DOHH2 (cell line): ENCODE data around the gene IER5L.
"Not testable (repeated sequence)": the region's sequence is repeated elsewhere in the genome, so short reads cannot be mapped to it uniquely, and the experiment has no call there.

Experiments used
- H3F3A ChIP-seq: fragments of 200-600 bp; sonication (generic), shearing (Covaris generic); 2 replicates; pipeline ENCODE4 v1.6.0; 2016; ENCODE audit warnings: antibody characterized with exemption, mild to moderate bottlenecking; ENCODE audit not compliant: control insufficient read depth, insufficient read depth
- H3K27ac ChIP-seq: fragments of 200-600 bp; sonication (generic); 2 replicates; pipeline ENCODE4 v1.5.1; 2014; ENCODE audit warnings: low read depth, mild to moderate bottlenecking, low read length, moderate library complexity
- H3K27me3 ChIP-seq: fragments of 200-600 bp; sonication (generic); 2 replicates; pipeline ENCODE4 v1.6.1; 2014; ENCODE audit warnings: mild to moderate bottlenecking, low read length, mixed read lengths; ENCODE audit not compliant: control insufficient read depth
- H3K36me3 ChIP-seq: fragments of 200-600 bp; sonication (generic); 2 replicates; pipeline ENCODE4 v1.6.1; 2014; ENCODE audit warnings: mild to moderate bottlenecking, low read length, moderate library complexity, mixed read lengths; ENCODE audit not compliant: control insufficient read depth
- H3K4me1 ChIP-seq: fragments of 200-600 bp; sonication (generic); 2 replicates; pipeline ENCODE4 v1.6.1; 2014; ENCODE audit warnings: mild to moderate bottlenecking, low read length, mixed read lengths; ENCODE audit not compliant: control insufficient read depth
- H3K4me2 ChIP-seq: fragments of 200-600 bp; sonication (generic); 2 replicates; pipeline ENCODE4 v1.6.0; 2014; ENCODE audit warnings: mild to moderate bottlenecking, low read length, moderate library complexity
- H3K4me3 ChIP-seq: fragments of 200-600 bp; sonication (generic); 2 replicates; pipeline ENCODE4 v1.5.1; 2014; ENCODE audit warnings: mild to moderate bottlenecking, low read length, mixed read lengths
- H3K79me2 ChIP-seq: fragments of 200-600 bp; sonication (generic); 2 replicates; pipeline ENCODE4 v1.6.1; 2014; ENCODE audit warnings: mild to moderate bottlenecking, low read length, mixed read lengths; ENCODE audit not compliant: control insufficient read depth
- H3K9me2 ChIP-seq: fragments of 200-600 bp; sonication (generic); replicated peaks from 2 replicates; pipeline ENCODE4 v1.6.1; 2014; ENCODE audit warnings: mild to moderate bottlenecking, low read length, mixed read lengths; ENCODE audit not compliant: control insufficient read depth
- H3K9me3 ChIP-seq: fragments of 200-600 bp; sonication (generic); 2 replicates; pipeline ENCODE4 v1.6.1; 2014; ENCODE audit warnings: antibody characterized with exemption, low read length, mixed read lengths; ENCODE audit not compliant: control insufficient read depth, insufficient read depth
- H4K20me1 ChIP-seq: fragments of 200-600 bp; sonication (generic); 2 replicates; pipeline ENCODE4 v1.6.0; 2014; ENCODE audit warnings: low read depth, mild to moderate bottlenecking, antibody characterized with exemption, low read length, moderate library complexity; ENCODE audit not compliant: control insufficient read depth, insufficient read depth
- EZH2phosphoT487 ChIP-seq: fragments of 200-600 bp; sonication (generic); IDR thresholded peaks from 2 replicates; pipeline ENCODE4 v1.6.1; 2017; ENCODE audit warnings: borderline replicate concordance, mild to moderate bottlenecking, antibody characterized with exemption, low read length, moderate library complexity, mixed read lengths
- TF ChIP-seq, protein P1 (sequence below): fragments of 200-600 bp; sonication (generic); IDR thresholded peaks from one replicate; pipeline ENCODE4 v1.5.1; 2014; ENCODE audit warnings: antibody characterized with exemption, mild to moderate bottlenecking, low read depth, low read length; ENCODE audit not compliant: poor library complexity, severe bottlenecking

The IER5L gene

GRCh38 chr9:129198319-129199043 lies 20.4 kb upstream of the IER5L start:
- Histone ChIP-seq H3K9me3 (no peaks in the 10 kb centered on the region), H4K20me1 (no peaks in the 10 kb centered on the region), H3K4me1 (no peaks in the 10 kb centered on the region), H3K27ac (no peak overlapping the region), H3K36me3 (no peaks in the 10 kb centered on the region), H3K4me3 (no peak overlapping the region), H3K4me2 (no peak overlapping the region), H3F3A (no peaks in the 10 kb centered on the region), H3K9me2 (no peaks in the 10 kb centered on the region), H3K27me3 (peaks cover 9% of the 10 kb centered on the region), H3K79me2 (no peaks in the 10 kb centered on the region)
- TF ChIP-seq, protein P1, sequence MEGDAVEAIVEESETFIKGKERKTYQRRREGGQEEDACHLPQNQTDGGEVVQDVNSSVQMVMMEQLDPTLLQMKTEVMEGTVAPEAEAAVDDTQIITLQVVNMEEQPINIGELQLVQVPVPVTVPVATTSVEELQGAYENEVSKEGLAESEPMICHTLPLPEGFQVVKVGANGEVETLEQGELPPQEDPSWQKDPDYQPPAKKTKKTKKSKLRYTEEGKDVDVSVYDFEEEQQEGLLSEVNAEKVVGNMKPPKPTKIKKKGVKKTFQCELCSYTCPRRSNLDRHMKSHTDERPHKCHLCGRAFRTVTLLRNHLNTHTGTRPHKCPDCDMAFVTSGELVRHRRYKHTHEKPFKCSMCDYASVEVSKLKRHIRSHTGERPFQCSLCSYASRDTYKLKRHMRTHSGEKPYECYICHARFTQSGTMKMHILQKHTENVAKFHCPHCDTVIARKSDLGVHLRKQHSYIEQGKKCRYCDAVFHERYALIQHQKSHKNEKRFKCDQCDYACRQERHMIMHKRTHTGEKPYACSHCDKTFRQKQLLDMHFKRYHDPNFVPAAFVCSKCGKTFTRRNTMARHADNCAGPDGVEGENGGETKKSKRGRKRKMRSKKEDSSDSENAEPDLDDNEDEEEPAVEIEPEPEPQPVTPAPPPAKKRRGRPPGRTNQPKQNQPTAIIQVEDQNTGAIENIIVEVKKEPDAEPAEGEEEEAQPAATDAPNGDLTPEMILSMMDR = no peak
- no peak for TF ChIP-seq EZH2phosphoT487

DNA sequence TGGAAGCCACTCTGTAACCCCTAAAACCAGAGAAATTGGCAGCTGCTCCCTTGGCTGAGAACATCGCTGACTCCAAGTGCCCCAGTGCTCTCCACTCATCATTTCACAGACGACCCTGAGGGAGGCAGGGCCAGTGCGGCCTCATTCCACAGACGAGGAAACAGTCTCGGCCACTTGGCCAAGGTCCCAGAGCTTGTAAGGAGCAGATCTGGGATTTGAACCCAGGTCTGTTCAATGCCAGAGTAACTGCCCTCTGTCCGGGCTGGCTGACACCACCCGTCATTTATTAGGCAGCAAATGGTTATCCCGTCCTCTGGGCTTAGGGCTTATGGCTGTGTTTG lies 19.9 kb upstream of the IER5L start:
- Histone ChIP-seq H3K9me2 (no peaks in the 10 kb centered on the region), H3K4me1 (no peaks in the 10 kb centered on the region), H4K20me1 (no peaks in the 10 kb centered on the region), H3K27me3 (peaks cover 9% of the 10 kb centered on the region), H3K4me3 (no peak overlapping the region), H3F3A (no peaks in the 10 kb centered on the region), H3K79me2 (no peaks in the 10 kb centered on the region), H3K9me3 (no peaks in the 10 kb centered on the region), H3K27ac (no peak overlapping the region), H3K4me2 (no peak overlapping the region), H3K36me3 (no peaks in the 10 kb centered on the region)
- TF ChIP-seq, protein P1 = no peak
- no peak for TF ChIP-seq EZH2phosphoT487

DNA sequence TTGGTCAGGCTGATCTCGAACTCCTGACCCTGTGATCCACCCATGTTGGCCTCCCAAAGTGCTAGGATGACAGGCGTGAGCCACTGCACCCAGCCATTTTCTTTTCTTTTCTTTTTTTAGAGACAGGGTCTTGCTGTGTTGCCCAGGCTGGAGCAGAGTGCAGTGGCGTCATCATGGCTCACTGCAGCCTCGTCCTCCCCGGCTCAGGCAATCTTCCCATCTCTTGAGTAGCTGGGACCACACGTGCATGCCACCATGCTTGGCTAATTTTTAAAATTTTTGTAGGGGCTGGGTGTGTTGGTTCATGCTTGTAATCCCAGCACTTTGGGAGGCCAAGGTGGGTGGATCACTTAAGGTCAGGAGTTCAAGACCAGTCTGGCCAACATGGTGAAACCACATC lies 19.0 kb upstream of the IER5L start:
- not testable (repeated sequence) for H3F3A ChIP-seq, H3K36me3 ChIP-seq, H3K4me2 ChIP-seq, H3K79me2 ChIP-seq, H3K9me3 ChIP-seq, H3K9me2 ChIP-seq, H3K27ac ChIP-seq, H3K27me3 ChIP-seq, H3K4me3 ChIP-seq, H3K4me1 ChIP-seq, H4K20me1 ChIP-seq

- Histone ChIP-seq H3K36me3 (no peaks in the 10 kb centered on the region), H3F3A (no peaks in the 10 kb centered on the region), H3K4me2 (no peak overlapping the region), H3K27me3 (peaks cover 9% of the 10 kb centered on the region), H3K4me3 (no peak overlapping the region), H3K9me3 (no peaks in the 10 kb centered on the region; the same call in 1 of the 2 replicates), H4K20me1 (no peaks in the 10 kb centered on the region), H3K79me2 (no peaks in the 10 kb centered on the region), H3K4me1 (no peaks in the 10 kb centered on the region), H3K27ac (no peak overlapping the region), H3K9me2 (no peaks in the 10 kb centered on the region)
- no peak for TF ChIP-seq EZH2phosphoT487
- TF ChIP-seq, protein P1 = no peak
Measured at GRCh38 chr9:129195606-129196005, 17.5 kb upstream of the IER5L start.
